ENCODE results near the gene EPB41L1.

Gene EPB41L1

DNA sequence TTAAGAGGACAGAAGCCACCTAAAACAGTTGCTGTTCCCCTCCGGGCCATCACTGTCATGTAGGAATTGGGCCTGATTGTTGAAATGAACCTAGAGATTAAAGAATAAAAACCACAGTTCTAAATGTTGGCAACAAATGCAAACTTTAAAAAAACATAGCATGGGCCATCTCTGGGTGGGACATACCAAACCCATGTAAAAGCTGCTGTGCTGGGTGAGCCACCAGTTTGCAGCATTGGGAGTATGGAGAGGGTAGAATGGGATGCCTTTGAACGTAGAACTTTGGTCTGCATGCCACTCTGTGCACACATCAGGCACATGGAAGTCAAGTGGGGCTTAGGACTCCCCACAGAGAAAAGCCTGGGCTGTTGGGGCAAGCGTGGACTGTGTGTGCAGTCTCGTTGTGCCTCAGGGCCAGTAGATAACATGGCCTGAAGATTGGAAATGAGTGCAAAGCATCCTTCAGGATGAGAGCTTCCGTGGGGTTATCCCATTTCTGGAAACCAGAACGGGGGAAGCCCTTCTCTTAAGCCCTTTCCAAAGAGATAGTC lies 28.1 kb downstream of the EPB41L1 start:
- no peak overlapping the region for H3K27ac ChIP-seq
- TF ChIP-seq ZFX (IDR thresholded peaks at IDR 0.05), result no peak
- TF ChIP-seq, protein P1, sequence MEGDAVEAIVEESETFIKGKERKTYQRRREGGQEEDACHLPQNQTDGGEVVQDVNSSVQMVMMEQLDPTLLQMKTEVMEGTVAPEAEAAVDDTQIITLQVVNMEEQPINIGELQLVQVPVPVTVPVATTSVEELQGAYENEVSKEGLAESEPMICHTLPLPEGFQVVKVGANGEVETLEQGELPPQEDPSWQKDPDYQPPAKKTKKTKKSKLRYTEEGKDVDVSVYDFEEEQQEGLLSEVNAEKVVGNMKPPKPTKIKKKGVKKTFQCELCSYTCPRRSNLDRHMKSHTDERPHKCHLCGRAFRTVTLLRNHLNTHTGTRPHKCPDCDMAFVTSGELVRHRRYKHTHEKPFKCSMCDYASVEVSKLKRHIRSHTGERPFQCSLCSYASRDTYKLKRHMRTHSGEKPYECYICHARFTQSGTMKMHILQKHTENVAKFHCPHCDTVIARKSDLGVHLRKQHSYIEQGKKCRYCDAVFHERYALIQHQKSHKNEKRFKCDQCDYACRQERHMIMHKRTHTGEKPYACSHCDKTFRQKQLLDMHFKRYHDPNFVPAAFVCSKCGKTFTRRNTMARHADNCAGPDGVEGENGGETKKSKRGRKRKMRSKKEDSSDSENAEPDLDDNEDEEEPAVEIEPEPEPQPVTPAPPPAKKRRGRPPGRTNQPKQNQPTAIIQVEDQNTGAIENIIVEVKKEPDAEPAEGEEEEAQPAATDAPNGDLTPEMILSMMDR (conservative IDR thresholded peaks at IDR 0.05), result no peak

DNA sequence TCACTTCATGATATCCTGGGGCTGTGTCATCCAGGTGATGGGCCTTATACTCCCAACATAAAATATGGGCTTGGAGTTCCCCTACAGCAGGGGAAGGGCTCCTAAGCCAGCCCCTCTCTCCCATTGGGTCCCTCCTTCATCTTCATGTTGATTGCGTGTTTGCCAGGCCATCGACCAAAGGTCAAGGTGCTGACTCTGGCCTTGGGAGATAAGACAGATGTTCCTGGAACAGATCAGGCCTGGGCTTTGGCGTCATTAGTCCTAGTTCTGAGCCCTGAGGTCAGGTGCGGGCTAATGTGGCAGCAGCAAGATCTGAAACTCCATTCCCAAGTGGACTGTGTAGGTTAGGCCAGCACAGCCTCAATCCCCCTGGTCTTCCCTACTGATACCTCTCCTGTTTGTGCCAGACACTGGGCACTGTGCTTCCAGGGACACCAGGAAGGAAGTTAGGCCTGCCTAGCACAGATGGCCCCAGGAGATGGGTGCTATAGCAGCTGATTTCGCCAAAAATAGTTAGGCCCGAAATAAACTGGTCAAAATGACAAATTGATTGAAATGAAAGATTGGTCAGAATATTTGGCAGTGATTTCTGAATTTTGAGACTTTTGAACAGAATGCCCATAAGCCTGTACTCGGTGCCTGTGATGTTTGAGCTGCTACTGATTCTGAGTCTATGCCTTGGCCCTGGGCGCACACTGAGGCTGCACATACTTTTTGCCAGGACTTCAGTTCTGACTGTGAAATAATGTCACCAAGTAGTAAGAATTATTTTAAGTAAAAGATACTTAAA lies 28.8 kb downstream of the EPB41L1 start:
- no peak overlapping the region for H3K27ac ChIP-seq
- TF ChIP-seq, protein P1 (conservative IDR thresholded peaks at IDR 0.05), result no peak
- no peak for TF ChIP-seq ZFX (IDR thresholded peaks at IDR 0.05)

DNA sequence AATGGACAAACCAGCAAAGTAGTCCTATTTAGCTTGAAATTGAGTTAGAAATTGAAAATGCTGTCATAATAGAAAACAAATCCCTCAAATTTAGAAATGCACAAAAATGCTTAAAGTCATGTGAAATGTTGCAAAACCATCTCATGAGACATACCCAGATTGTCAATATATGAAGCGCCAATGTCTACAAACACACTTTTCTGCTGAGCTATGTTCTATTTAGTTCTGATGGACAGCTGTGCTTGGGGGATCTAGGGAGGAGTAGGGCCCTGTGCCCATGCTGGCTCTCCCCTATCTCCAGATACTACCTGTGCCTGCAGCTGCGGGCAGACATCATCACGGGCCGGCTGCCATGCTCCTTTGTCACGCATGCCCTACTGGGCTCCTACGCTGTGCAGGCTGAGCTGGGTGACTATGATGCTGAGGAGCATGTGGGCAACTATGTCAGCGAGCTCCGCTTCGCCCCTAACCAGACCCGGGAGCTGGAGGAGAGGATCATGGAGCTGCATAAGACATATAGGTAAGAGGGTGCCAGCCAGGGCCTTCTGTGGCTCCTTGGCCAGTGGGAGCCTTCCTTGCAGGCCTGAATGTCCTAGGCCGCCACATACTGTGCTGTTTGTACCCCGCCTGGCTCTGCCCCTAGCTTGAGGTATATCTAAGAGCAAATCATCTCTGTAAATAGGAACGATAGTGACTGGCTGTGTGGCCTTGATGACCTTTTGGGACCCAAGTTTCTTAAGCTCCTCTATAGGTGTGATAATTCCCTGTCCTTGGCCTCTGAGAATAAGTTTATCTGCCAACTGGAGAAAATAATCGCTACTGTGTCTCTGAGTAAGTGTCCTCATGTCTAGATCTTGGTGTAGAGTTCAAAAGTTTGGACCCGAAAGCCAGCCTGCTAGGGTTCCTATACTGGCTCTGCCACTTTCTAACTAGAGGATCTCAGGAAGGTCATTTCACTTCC lies 30.6 kb downstream of the EPB41L1 start:
- TF ChIP-seq, protein P1 (conservative IDR thresholded peaks at IDR 0.05), result no peak
- TF ChIP-seq ZFX (IDR thresholded peaks at IDR 0.05), result no peak
- H3K27ac ChIP-seq, result no peak overlapping the region

DNA sequence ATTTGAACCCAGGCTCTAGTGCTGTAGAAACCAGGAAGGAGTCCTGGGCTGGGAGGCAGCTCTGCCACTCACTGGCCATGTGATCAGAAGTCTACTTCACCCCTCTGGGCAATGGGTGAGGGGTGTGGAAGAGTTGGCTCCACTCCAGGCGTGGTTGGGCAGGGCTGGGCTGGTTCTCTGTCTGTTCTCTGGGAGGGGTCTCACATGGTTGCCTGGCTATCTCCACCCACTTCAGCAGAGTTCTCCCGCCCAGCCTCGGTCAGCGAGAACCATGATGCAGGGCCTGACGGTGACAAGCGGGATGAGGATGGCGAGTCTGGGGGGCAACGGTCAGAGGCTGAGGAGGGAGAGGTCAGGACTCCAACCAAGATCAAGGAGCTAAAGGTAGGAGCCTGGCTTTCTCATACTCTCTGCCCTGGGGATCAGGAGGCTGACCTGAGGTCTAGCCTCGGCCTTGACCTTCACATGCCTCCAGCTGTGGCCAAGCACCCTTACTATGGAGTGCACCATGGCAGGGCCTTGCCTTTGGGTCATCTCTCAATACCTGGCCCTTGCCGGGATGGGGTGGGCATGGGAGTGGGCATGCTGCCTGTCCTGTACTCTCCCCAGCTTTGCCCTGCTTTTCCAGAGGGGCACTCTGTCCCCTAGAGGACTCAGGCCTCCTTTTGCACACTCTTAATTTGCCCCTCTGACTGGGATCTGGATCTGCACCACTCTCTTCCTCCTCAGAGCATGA lies 39.6 kb downstream of the EPB41L1 start:
- no peak for TF ChIP-seq ZFX (IDR thresholded peaks at IDR 0.05)
- TF ChIP-seq, protein P1 (conservative IDR thresholded peaks at IDR 0.05), result no peak
- H3K27ac ChIP-seq, result no peak overlapping the region

DNA sequence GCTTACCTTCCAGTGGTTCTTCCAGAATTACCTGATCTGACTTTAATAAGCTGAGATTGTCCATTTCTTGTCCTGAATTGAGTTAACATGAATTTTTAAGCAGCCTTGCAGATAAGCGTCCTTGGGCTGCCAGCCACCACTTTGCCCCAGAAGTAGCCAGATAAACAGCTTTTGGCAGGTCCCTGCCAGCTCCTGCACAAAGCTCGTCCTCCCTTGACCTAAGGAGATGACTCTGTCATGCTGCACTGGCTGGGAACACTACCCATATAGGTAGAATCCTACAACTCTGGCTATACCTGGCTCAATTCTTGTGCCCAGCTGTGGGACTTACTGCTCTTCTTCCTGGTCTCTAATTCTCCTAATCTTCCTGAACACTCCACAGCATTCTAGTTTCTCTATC lies 42.1 kb downstream of the EPB41L1 start:
- TF ChIP-seq, protein P1 (conservative IDR thresholded peaks at IDR 0.05), result no peak
- no peak for TF ChIP-seq ZFX (IDR thresholded peaks at IDR 0.05)
- H3K27ac ChIP-seq, result no peak overlapping the region

DNA sequence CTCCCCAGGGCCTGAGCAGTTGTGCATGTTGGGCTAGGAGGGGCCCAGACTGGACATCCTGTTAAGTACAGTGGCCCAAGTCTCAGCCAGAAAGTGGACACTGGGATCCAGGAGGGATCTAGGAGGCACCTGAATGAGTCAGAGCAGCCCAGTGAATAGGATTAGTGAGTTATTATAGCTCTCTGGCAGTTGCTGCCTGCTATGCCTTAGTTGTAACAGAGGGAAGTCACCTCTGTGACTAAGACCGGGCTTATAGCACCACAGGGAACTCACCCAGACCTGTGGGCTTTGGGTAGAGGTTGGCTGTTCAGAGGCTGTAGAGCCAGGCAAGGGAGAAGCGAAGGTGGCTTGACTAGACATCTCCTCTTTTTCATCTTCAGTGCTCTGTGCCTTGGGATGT lies 42.7 kb downstream of the EPB41L1 start:
- TF ChIP-seq, protein P1 (conservative IDR thresholded peaks at IDR 0.05), result no peak
- TF ChIP-seq ZFX (IDR thresholded peaks at IDR 0.05), result no peak
- H3K27ac ChIP-seq, result no peak overlapping the region
